LHCN-M2 (cell line): Measurements from ENCODE around the gene SLC22A31. TPM values are rescaled to one million over a fixed set of nuclear protein-coding genes. Genes with fewer than 3 reads are reported as not detected.

ENCODE experiments used
- DNase-seq: peaks from one replicate; pipeline ENCODE4 v3.0.0-alpha.2; 2012; ENCODE audit warnings: low read depth
- total RNA-seq: library from RNA; depleted of rRNA; stranded (reverse); fragments of >200 nt; gene quantifications from 2 replicates; pipeline ENCODE4 v1.2.3, GENCODE V29; 2014; rRNA removed

The SLC22A31 gene
- total RNA-seq, 1 experiment from 2014 or later = 0.06 TPM

DNA sequence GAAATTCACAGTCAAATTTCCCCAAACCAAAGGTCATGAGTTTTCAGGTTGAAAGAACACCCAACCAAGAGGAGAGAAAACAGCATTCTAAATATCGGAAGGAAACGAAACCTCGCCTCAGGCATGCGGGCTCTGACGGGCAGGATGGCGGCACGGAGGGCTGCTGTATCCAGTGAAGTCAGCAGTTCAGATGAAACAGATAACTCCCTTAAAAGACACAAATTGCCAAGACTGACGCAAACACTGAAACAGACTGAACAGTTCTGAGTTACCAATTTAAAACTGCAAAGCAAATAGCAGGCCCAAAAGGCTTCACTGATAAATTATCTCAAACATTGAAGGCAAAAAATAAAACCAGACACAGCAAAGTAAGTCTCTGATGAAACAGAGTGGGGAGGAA is 49.4 kb downstream of the SLC22A31 start:
- no peak for DNase-seq

GRCh38 chr16:89150090-89150835 is 50.1 kb downstream of the SLC22A31 start:
- DNase-seq = no peak

- no peak for DNase-seq
These were observed 51.0 kb downstream of the SLC22A31 start for GRCh38 chr16:89149386-89149785.

GRCh38 chr16:89147085-89147817 is 53.1 kb downstream of the SLC22A31 start:
- DNase-seq = no peak

DNA sequence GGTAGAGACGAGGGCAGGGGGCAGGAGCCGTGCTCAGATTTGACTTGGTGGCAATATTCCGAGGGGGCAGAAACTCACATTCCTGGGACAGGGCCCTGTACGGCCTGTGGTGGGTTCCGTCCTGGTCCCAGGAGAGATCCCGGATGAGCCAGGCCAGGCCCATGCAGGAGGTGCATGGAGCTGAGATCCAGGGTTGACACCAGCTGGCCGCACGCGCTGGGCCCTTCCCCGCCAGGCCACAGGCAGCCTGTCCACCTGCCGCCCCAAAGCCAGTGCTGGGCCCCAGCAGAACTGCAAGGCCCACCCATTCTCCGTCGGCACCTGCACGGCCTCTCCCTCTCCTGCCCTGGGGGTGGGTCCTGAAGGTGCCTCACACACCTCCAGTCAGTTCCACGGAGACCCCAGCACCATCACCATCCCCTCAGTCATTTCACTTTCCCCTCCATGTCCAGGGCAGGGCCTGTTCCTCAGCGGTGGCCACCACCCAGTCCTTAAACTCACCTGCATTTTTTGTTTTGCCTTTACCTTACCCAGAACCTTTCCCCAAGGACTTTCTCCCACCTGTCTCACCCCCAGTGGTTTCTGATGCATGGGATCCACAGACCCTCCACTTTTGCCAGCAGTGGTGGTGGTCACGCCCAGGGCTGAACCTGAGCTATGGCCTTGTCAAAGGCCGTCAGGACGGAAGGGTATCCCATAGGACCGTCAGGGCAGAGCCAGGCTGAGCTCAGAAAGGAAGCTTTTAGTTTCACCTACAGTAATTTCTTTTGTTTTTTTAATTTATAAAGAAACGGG is 53.9 kb downstream of the SLC22A31 start:
- no peak for DNase-seq

Other genes with a start within 250 kb of the SLC22A31 start
- not detected in 2 replicates for gene CBFA2T3, start 223.3 kb downstream of the SLC22A31 start, total RNA-seq
- 18.3 and 18.9 TPM in 2 replicates for gene ACSF3, start 106.7 kb downstream of the SLC22A31 start, total RNA-seq
- gene CDH15, start 28.8 kb downstream of the SLC22A31 start, total RNA-seq = 186 and 201 TPM in 2 replicates
- 7.6 and 9.0 TPM in 2 replicates for gene ZNF778, start 17.2 kb upstream of the SLC22A31 start, total RNA-seq